ENCODE results near the gene CAMK2D.

CAMK2D gene

GRCh38 chr4:113783289-113783688, 21.8 kb upstream of the CAMK2D start:
- Histone ChIP-seq H3K4me3 (no peak overlapping the region), H3K36me3 (no peaks in the 10 kb centered on the region), H3K4me1 (peaks cover 0 to 13% (median 7%) of the 10 kb centered on the region in 4 donors), H3K27ac (no peak overlapping the region), H3K27me3 (no peaks in the 10 kb centered on the region), H3K9me3 (no peaks in the 10 kb centered on the region)
- intact Hi-C loops (cut with DNase I; ENCODE audit: low total_unique reads) = loop anchor here (10.0 kb wide), 1 partner anchor 292 kb away; no protein-coding TSS in a partner anchor
- DNase-seq = no peak
- no peak for TF ChIP-seq CTCF (IDR thresholded peaks at IDR 0.05)

- Histone ChIP-seq H3K27me3 (no peaks in the 10 kb centered on the region), H3K4me3 (no peak overlapping the region), H3K9me3 (no peaks in the 10 kb centered on the region), H3K4me1 (peaks cover 0 to 13% (median 7%) of the 10 kb centered on the region in 4 donors), H3K27ac (no peak overlapping the region), H3K36me3 (no peaks in the 10 kb centered on the region)
- no peak for DNase-seq
- intact Hi-C loops (cut with DNase I; ENCODE audit: low total_unique reads) = loop anchor here (10.0 kb wide), 1 partner anchor 293 kb away; no protein-coding TSS in a partner anchor
- TF ChIP-seq CTCF (IDR thresholded peaks at IDR 0.05) = peak; percentile 57 to 62
Observed at GRCh38 chr4:113781439-113782040, 20.0 kb upstream of the CAMK2D start.

DNA sequence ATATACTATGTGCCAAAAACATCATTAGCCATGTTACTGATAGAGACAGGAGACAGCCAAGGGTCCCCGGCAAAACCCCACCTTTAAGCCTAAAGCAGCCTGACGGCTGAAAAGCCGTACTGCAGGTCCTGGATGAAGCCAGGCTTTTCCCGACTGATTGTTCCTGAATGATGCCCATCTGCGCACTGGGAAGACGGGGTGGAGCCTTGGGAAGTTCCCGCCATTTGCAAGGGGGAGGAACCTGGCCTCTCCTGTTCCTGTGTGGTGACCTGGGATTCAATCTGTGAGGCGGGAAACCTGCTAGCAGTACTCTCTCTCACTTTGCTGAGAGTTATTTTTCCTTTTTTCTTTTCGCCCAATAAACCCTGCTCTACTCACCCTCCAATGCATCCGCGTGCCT, 15.1 kb upstream of the CAMK2D start:
- H3K36me3 ChIP-seq = no peaks in the 10 kb centered on the region
- intact Hi-C loops (cut with DNase I; ENCODE audit: low total_unique reads) = no loop called here
- TF ChIP-seq CTCF (IDR thresholded peaks at IDR 0.05) = no peak

GRCh38 chr4:113776016-113776415, 14.5 kb upstream of the CAMK2D start:
- H3K9me3 ChIP-seq = no peaks in the 10 kb centered on the region
- DNase-seq = no peak
- no peaks in the 10 kb centered on the region for H3K36me3 ChIP-seq
- no peak overlapping the region for H3K27ac ChIP-seq
- H3K4me1 ChIP-seq = no peaks in the 10 kb centered on the region
- H3K4me3 ChIP-seq = no peak overlapping the region
- no peak for TF ChIP-seq CTCF (IDR thresholded peaks at IDR 0.05)
- intact Hi-C loops (cut with DNase I; ENCODE audit: low total_unique reads) = no loop called here
- H3K27me3 ChIP-seq = no peaks in the 10 kb centered on the region

More for the DNA sequence above, 15.1 kb upstream of the CAMK2D start:
- no peak for DNase-seq
- Histone ChIP-seq H3K9me3 (no peaks in the 10 kb centered on the region), H3K4me3 (no peak overlapping the region), H3K27ac (no peak overlapping the region), H3K27me3 (no peaks in the 10 kb centered on the region), H3K4me1 (no peaks in the 10 kb centered on the region)

DNA sequence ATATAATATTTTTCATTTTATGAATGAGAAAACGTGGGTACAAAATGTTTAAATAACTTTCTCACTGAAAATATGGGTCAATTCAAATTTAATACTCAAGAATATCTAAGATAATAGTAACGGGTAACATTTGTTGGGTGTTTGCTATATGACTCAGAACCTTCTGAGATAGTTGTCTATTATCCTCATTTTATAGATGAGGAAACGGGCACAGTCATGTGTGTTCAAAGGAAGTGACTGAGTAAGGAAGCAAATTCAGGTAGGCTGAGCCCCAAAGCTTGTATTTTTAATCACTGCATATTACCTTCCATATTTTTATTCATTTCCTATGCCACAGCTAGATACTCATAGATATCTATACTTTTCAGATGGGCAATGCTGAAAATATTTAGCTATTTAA, 12.2 kb upstream of the CAMK2D start:
- Histone ChIP-seq H3K4me1 (no peaks in the 10 kb centered on the region), H3K27ac (no peak overlapping the region), H3K4me3 (no peak overlapping the region), H3K9me3 (no peaks in the 10 kb centered on the region), H3K36me3 (no peaks in the 10 kb centered on the region), H3K27me3 (no peaks in the 10 kb centered on the region)
- intact Hi-C loops (cut with DNase I; ENCODE audit: low total_unique reads) = no loop called here
- TF ChIP-seq CTCF (IDR thresholded peaks at IDR 0.05) = no peak
- DNase-seq = no peak

- no peak for TF ChIP-seq CTCF (IDR thresholded peaks at IDR 0.05)
- intact Hi-C loops (cut with DNase I; ENCODE audit: low total_unique reads) = no loop called here
- Histone ChIP-seq H3K27ac (no peak overlapping the region), H3K4me3 (no peak overlapping the region), H3K4me1 (no peaks in the 10 kb centered on the region), H3K27me3 (no peaks in the 10 kb centered on the region), H3K36me3 (no peaks in the 10 kb centered on the region), H3K9me3 (no peaks in the 10 kb centered on the region)
- DNase-seq = no peak
Observed at GRCh38 chr4:113773014-113773413, 11.5 kb upstream of the CAMK2D start.
